ENCODE results near the gene AGAP1.

Gene AGAP1

GRCh38 chr2:235725016-235725489 is 231.2 kb downstream of the AGAP1 start:
- no peaks in the 10 kb centered on the region for H3K79me2 ChIP-seq (ENCODE audit: control insufficient read depth, low read length)
- no peak overlapping the region for H3K27ac ChIP-seq (ENCODE audit: low read depth, low read length)

GRCh38 chr2:235725841-235726240 is 232.0 kb downstream of the AGAP1 start:
- Histone ChIP-seq H3K9me2 (replicated peaks; ENCODE audit: control insufficient read depth, low read length) (no peaks in the 10 kb centered on the region), H3K27ac (ENCODE audit: low read depth, low read length) (no peak overlapping the region), H3F3A (ENCODE audit: control insufficient read depth, insufficient read depth) (no peaks in the 10 kb centered on the region), H3K79me2 (ENCODE audit: control insufficient read depth, low read length) (no peaks in the 10 kb centered on the region), H3K4me2 (ENCODE audit: low read length) (no peak overlapping the region), H3K9me3 (ENCODE audit: control insufficient read depth, insufficient read depth, low read length) (no peaks in the 10 kb centered on the region), H3K27me3 (ENCODE audit: control insufficient read depth, low read length) (no peaks in the 10 kb centered on the region), H3K4me3 (ENCODE audit: low read length) (no peak overlapping the region), H3K4me1 (ENCODE audit: control insufficient read depth, low read length) (no peaks in the 10 kb centered on the region), H4K20me1 (ENCODE audit: control insufficient read depth, insufficient read depth, low read depth, low read length) (no peaks in the 10 kb centered on the region), H3K36me3 (ENCODE audit: control insufficient read depth, low read length) (no peaks in the 10 kb centered on the region)
- TF ChIP-seq CTCF (IDR thresholded peaks at IDR 0.05; ENCODE audit: low read depth, low read length, poor library complexity, severe bottlenecking) (no peak), EZH2phosphoT487 (IDR thresholded peaks at IDR 0.05; ENCODE audit: borderline replicate concordance, low read length) (no peak)

More at GRCh38 chr2:235725016-235725489, 231.2 kb downstream of the AGAP1 start:
- Histone ChIP-seq H4K20me1 (ENCODE audit: control insufficient read depth, insufficient read depth, low read depth, low read length) (no peaks in the 10 kb centered on the region), H3K27me3 (ENCODE audit: control insufficient read depth, low read length) (no peaks in the 10 kb centered on the region), H3K4me3 (ENCODE audit: low read length) (no peak overlapping the region), H3K4me2 (ENCODE audit: low read length) (no peak overlapping the region), H3K4me1 (ENCODE audit: control insufficient read depth, low read length) (no peaks in the 10 kb centered on the region), H3K36me3 (ENCODE audit: control insufficient read depth, low read length) (no peaks in the 10 kb centered on the region), H3F3A (ENCODE audit: control insufficient read depth, insufficient read depth) (no peaks in the 10 kb centered on the region), H3K9me2 (replicated peaks; ENCODE audit: control insufficient read depth, low read length) (no peaks in the 10 kb centered on the region), H3K9me3 (ENCODE audit: control insufficient read depth, insufficient read depth, low read length) (no peaks in the 10 kb centered on the region)
- TF ChIP-seq CTCF (IDR thresholded peaks at IDR 0.05; ENCODE audit: low read depth, low read length, poor library complexity, severe bottlenecking) = no peak
- no peak for TF ChIP-seq EZH2phosphoT487 (IDR thresholded peaks at IDR 0.05; ENCODE audit: borderline replicate concordance, low read length)

GRCh38 chr2:235726554-235726953 is 232.7 kb downstream of the AGAP1 start:
- H3K4me3 ChIP-seq (ENCODE audit: low read length) = no peak overlapping the region
- no peaks in the 10 kb centered on the region for H3K79me2 ChIP-seq (ENCODE audit: control insufficient read depth, low read length)
- H3F3A ChIP-seq (ENCODE audit: control insufficient read depth, insufficient read depth) = no peaks in the 10 kb centered on the region
- H3K27ac ChIP-seq (ENCODE audit: low read depth, low read length) = no peak overlapping the region
- TF ChIP-seq EZH2phosphoT487 (IDR thresholded peaks at IDR 0.05; ENCODE audit: borderline replicate concordance, low read length) (no peak), CTCF (IDR thresholded peaks at IDR 0.05; ENCODE audit: low read depth, low read length, poor library complexity, severe bottlenecking) (no peak)
- no peaks in the 10 kb centered on the region for H3K9me3 ChIP-seq (ENCODE audit: control insufficient read depth, insufficient read depth, low read length)
- H4K20me1 ChIP-seq (ENCODE audit: control insufficient read depth, insufficient read depth, low read depth, low read length) = no peaks in the 10 kb centered on the region
- H3K27me3 ChIP-seq (ENCODE audit: control insufficient read depth, low read length) = no peaks in the 10 kb centered on the region
- no peak overlapping the region for H3K4me2 ChIP-seq (ENCODE audit: low read length)
- H3K9me2 ChIP-seq (replicated peaks; ENCODE audit: control insufficient read depth, low read length) = no peaks in the 10 kb centered on the region
- H3K4me1 ChIP-seq (ENCODE audit: control insufficient read depth, low read length) = no peaks in the 10 kb centered on the region
- H3K36me3 ChIP-seq (ENCODE audit: control insufficient read depth, low read length) = no peaks in the 10 kb centered on the region

Measured in DOHH2 (cell line).